ENCODE measurements around the gene RPS29.
"Not testable (repeated sequence)": the region's sequence is repeated elsewhere in the genome, so short reads cannot be mapped to it uniquely, and the experiment has no call there.

RPS29 gene

GRCh38 chr14:49586673-49587460 lies 687 bp upstream of the RPS29 start:
- Histone ChIP-seq H3K4me3 (ENCODE audit: low read depth, low read length) (no peak overlapping the region), H3K36me3 (replicated peaks) (peaks cover 33% of the 10 kb centered on the region), H3K27me3 (replicated peaks) (no peaks in the 10 kb centered on the region), H3K27ac (no peak overlapping the region)
- in situ Hi-C loops (cut with HindIII; ENCODE audit: low pct_ligation_motif_present, low sequenced_read_pairs) = no loop called here
- peak; percentile 57 for TF ChIP-seq CTCF (IDR thresholded peaks at IDR 0.05; ENCODE audit: low read depth, low read length, missing control alignments)
- peak; percentile 91 for DNase-seq

- DNase-seq = peak; percentile 14
- Histone ChIP-seq H3K27ac (peak overlapping the region; percentile 97), H3K36me3 (replicated peaks) (peaks cover 33% of the 10 kb centered on the region), H3K4me3 (ENCODE audit: low read depth, low read length) (peak overlapping the region; percentile 99)
- H3K27me3 ChIP-seq (replicated peaks); in situ Hi-C loops (cut with HindIII; ENCODE audit: low pct_ligation_motif_present, low sequenced_read_pairs): not testable (repeated sequence)
These were observed 1.1 kb downstream of the RPS29 start for GRCh38 chr14:49584981-49585640.

- H3K36me3 ChIP-seq (replicated peaks) = peaks cover 33% of the 10 kb centered on the region
- H3K27me3 ChIP-seq (replicated peaks) = no peaks in the 10 kb centered on the region
- in situ Hi-C loops (cut with HindIII; ENCODE audit: low pct_ligation_motif_present, low sequenced_read_pairs) = no loop called here
- H3K4me3 ChIP-seq (ENCODE audit: low read depth, low read length) = peak overlapping the region; percentile 99
- no peak for TF ChIP-seq CTCF (IDR thresholded peaks at IDR 0.05; ENCODE audit: low read depth, low read length, missing control alignments)
- no peak overlapping the region for H3K27ac ChIP-seq
- no peak for DNase-seq
These were observed 2.1 kb downstream of the RPS29 start for GRCh38 chr14:49584058-49584457.

- no peak overlapping the region for H3K27ac ChIP-seq
These were observed 2.6 kb downstream of the RPS29 start for GRCh38 chr14:49583629-49584028.

GRCh38 chr14:49582113-49582977 lies 3.8 kb downstream of the RPS29 start:
- no peak for TF ChIP-seq CTCF (IDR thresholded peaks at IDR 0.05; ENCODE audit: low read depth, low read length, missing control alignments)
- H3K36me3 ChIP-seq (replicated peaks) = peaks cover 35% of the 10 kb centered on the region
- no peak for DNase-seq
- H3K27ac ChIP-seq = no peak overlapping the region
- in situ Hi-C loops (cut with HindIII; ENCODE audit: low pct_ligation_motif_present, low sequenced_read_pairs) = no loop called here
- no peaks in the 10 kb centered on the region for H3K27me3 ChIP-seq (replicated peaks)
- H3K4me3 ChIP-seq (ENCODE audit: low read depth, low read length) = no peak overlapping the region

More at GRCh38 chr14:49583629-49584028, 2.6 kb downstream of the RPS29 start:
- peak overlapping the region; percentile 99 for H3K4me3 ChIP-seq (ENCODE audit: low read depth, low read length)
- in situ Hi-C loops (cut with HindIII; ENCODE audit: low pct_ligation_motif_present, low sequenced_read_pairs) = no loop called here
- no peak for DNase-seq
- no peaks in the 10 kb centered on the region for H3K27me3 ChIP-seq (replicated peaks)
- H3K36me3 ChIP-seq (replicated peaks) = peaks cover 33% of the 10 kb centered on the region
- TF ChIP-seq CTCF (IDR thresholded peaks at IDR 0.05; ENCODE audit: low read depth, low read length, missing control alignments) = no peak
